PC-9 (cell line): ENCODE measurements around the gene FLNC. TPM values are rescaled to one million over a fixed set of nuclear protein-coding genes. Genes with fewer than 3 reads are reported as not detected.

Source experiments
- BruUV-seq: library from RNA; stranded (reverse); fragments of 400-500 nt; replicated peaks from 2 replicates; lab custom pipeline; 2021; lab: Mats Ljungman, UMichigan
- CTCF ChIA-PET: fragments of 300-600 bp; sonication (Branson Sonifier 250); formaldehyde crosslinking; loops from one replicate; lab custom pipeline; 2022; ENCODE audit warnings: antibody characterized with exemption; lab: Charles Lee
- POLR2A ChIA-PET: fragments of 300-600 bp; sonication (Branson Sonifier 250); formaldehyde crosslinking; loops from one replicate; lab custom pipeline; 2022; ENCODE audit warnings: antibody characterized with exemption; ENCODE audit not compliant: unreplicated experiment; lab: Charles Lee
- DNase-seq, 2 experiments: peaks; one replicate each; pipeline versions ENCODE4 v3.0.0 to v3.0.0-alpha.2; 2015 to 2022; ENCODE audit warnings: mixed read lengths in 1 of 2
- H2AFZ ChIP-seq: fragments of 200-600 bp; sonication (generic); 2 replicates; pipeline ENCODE4 v1.8.1; 2017; ENCODE audit warnings: antibody characterized with exemption
- H3F3A ChIP-seq: fragments of 200-600 bp; sonication (generic); 2 replicates; pipeline ENCODE4 v1.8.1; 2017; ENCODE audit warnings: antibody characterized with exemption, mild to moderate bottlenecking, low read depth; ENCODE audit not compliant: insufficient read depth
- H3K27ac ChIP-seq: fragments of 200-600 bp; sonication (generic); 2 replicates; pipeline ENCODE4 v1.6.1; 2016; ENCODE audit warnings: mixed run types
- H3K27me3 ChIP-seq: fragments of 200-600 bp; sonication (generic); 2 replicates; pipeline ENCODE4 v1.6.1; 2016; ENCODE audit warnings: low read depth, mixed run types; ENCODE audit not compliant: insufficient read depth
- H3K36me3 ChIP-seq: fragments of 200-600 bp; sonication (generic); 2 replicates; pipeline ENCODE4 v1.6.1; 2016; ENCODE audit warnings: low read depth, mixed run types
- H3K4me1 ChIP-seq: fragments of 200-600 bp; sonication (generic); replicated peaks from 2 replicates; pipeline ENCODE4 v1.6.1; 2016; ENCODE audit warnings: mixed run types; ENCODE audit not compliant: insufficient read depth
- H3K4me2 ChIP-seq: fragments of 200-600 bp; sonication (generic); 2 replicates; pipeline ENCODE4 v1.6.1; 2017; ENCODE audit warnings: mixed run types
- H3K4me3 ChIP-seq: fragments of 200-600 bp; sonication (generic); 2 replicates; pipeline ENCODE4 v1.6.1; 2016; ENCODE audit warnings: mixed run types
- H3K79me2 ChIP-seq: fragments of 200-600 bp; sonication (generic); 2 replicates; pipeline ENCODE4 v1.6.1; 2017; ENCODE audit warnings: low read depth, mixed run types
- H3K9me2 ChIP-seq: fragments of 200-600 bp; sonication (generic); 2 replicates; pipeline ENCODE4 v1.8.1; 2017; ENCODE audit warnings: mild to moderate bottlenecking; ENCODE audit not compliant: insufficient read depth
- H3K9me3 ChIP-seq: fragments of 200-600 bp; sonication (generic); 2 replicates; pipeline ENCODE4 v1.8.1; 2016; ENCODE audit warnings: low read depth; ENCODE audit not compliant: insufficient read depth
- H4K20me1 ChIP-seq: fragments of 200-600 bp; sonication (generic); 2 replicates; pipeline ENCODE4 v1.8.1; 2017; ENCODE audit not compliant: insufficient read depth
- CTCF ChIP-seq: fragments of 200-600 bp; sonication (generic); conservative IDR thresholded peaks from 2 replicates; pipeline ENCODE4 v1.6.1; 2017; ENCODE audit warnings: mixed run types, antibody characterized with exemption, mild to moderate bottlenecking, moderate library complexity
- EZH2 ChIP-seq: fragments of 200-600 bp; sonication (generic); IDR thresholded peaks from 2 replicates; pipeline ENCODE4 v1.8.0; 2017; ENCODE audit warnings: antibody characterized with exemption, low read depth
- intact Hi-C: fragments of 100-400 bp; cut with micrococcal nuclease; formaldehyde crosslinking; loops from one replicate; pipeline ENCODE4 v1.10.0; 2022; ENCODE audit not compliant: unreplicated experiment
- total RNA-seq: library from RNA; stranded (reverse); gene quantifications from 2 replicates; pipeline ENCODE4 v1.2.3, GENCODE V29; 2021

The FLNC gene
- total RNA-seq, 1 experiment from 2014 or later: 75.5 TPM

DNA sequence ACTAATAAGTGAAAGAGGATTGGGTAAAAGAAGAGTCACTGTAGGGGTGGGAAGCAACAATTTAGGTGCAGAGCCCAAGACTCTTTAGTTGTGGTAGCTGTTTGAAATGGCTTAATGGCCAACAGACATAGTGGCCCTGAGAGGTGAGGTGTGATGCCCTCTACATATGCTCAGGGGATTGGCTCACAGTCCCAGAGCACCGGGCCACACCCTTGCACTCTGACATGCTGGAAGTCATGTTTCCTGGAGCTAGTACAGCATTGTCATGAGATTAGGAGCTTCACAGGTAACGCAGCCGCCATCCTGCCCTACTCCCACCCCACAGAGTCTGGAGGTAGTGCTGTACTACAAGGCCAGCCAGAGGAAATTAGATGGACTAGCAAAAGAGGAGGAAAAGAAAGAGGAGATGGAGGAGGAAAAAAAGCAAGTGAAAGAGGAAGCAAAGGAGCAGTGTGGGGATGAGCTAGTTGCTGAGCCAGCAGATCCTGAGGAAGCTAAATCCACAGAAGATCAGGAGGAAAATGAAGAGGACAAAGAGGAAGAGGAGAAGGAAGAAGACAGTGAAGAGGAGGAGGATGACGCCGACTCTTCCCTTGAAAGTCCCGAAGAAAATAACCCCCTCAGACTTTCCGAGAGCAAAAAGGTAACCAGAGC is 14.8 kb upstream of the FLNC start:
- ChIA-PET POLR2A (no interaction called here), CTCF (interaction anchor here (0.7 kb wide), 1 partner anchor 8 kb away, joined by 4 read pairs; no protein-coding TSS in a partner anchor)
- BruUV-seq: no TSS peak

DNA sequence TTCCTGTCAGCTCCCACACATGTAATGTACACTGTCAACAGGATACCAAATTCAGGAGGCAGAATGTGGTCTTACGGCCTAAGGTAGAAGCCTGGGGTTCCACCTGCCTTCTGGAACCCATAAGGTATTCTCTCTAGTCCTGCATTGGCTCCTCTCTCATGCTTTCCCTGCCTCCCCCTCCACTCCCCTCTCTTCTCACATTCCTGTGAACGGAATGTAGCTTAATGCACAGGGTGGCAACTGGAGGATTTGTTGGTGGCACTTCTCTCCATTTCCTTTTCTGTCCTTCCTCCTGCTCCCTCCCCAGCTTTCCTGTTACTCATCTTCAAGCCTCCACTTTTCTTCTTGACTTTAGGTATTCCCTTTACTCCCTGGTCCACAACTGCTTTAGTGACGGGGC is 11.5 kb upstream of the FLNC start:
- intact Hi-C loops: no loop called here
- no peaks in the 10 kb centered on the region for H3K79me2 ChIP-seq
- H3K4me2 ChIP-seq: no peak overlapping the region
- H3K4me3 ChIP-seq: no peak overlapping the region
- H3K27ac ChIP-seq: no peak overlapping the region
- no peaks in the 10 kb centered on the region for H3F3A ChIP-seq
- no peaks in the 10 kb centered on the region for H3K4me1 ChIP-seq
- no peaks in the 10 kb centered on the region for H3K36me3 ChIP-seq
- no TSS peak for BruUV-seq
- no peaks in the 10 kb centered on the region for H3K9me2 ChIP-seq
- POLR2A ChIA-PET: no interaction called here
- no peak for DNase-seq
- no peaks in the 10 kb centered on the region for H4K20me1 ChIP-seq
- CTCF ChIA-PET: no interaction called here
- H3K27me3 ChIP-seq: peaks cover 36% of the 10 kb centered on the region
- H2AFZ ChIP-seq: no peak overlapping the region
- TF ChIP-seq CTCF (no peak), EZH2 (no peak)
- no peaks in the 10 kb centered on the region for H3K9me3 ChIP-seq

More for the DNA sequence above, 14.8 kb upstream of the FLNC start:
- Histone ChIP-seq H3K4me2 (no peak overlapping the region), H3K4me3 (no peak overlapping the region), H2AFZ (no peak overlapping the region), H3K4me1 (peaks cover 12% of the 10 kb centered on the region), H3K9me2 (no peaks in the 10 kb centered on the region), H3K79me2 (no peaks in the 10 kb centered on the region), H3K27ac (no peak overlapping the region), H3K9me3 (no peaks in the 10 kb centered on the region), H3K36me3 (no peaks in the 10 kb centered on the region), H4K20me1 (no peaks in the 10 kb centered on the region), H3F3A (peaks cover 10% of the 10 kb centered on the region; the same call in 1 of the 2 replicates), H3K27me3 (peaks cover 36% of the 10 kb centered on the region)
- intact Hi-C loops: no loop called here
- TF ChIP-seq CTCF (no peak), EZH2 (no peak)
- DNase-seq: no peak

DNA sequence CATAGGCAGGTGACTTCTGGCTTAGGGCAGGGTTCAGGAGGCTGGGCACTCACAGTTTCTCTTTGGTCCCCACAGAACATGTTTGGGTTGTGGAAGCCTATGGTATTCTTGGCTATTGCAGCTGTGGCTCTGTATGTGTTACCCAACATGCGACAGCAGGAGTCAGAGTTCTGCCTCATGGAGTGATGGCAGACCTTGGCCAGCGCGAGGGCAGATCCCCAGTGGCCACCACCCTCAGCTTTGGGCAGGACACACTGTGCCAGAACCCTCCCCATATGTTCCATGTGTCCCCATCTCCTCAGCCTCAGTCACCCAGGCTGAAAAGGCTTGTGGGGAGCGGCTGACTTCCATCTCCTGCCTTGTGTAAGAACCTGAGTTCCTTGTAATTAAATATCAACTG is 8.5 kb upstream of the FLNC start:
- no peak overlapping the region for H3K27ac ChIP-seq
- H2AFZ ChIP-seq: no peak overlapping the region
- H3K4me2 ChIP-seq: no peak overlapping the region
- H3K9me2 ChIP-seq: no peaks in the 10 kb centered on the region
- H3K9me3 ChIP-seq: no peaks in the 10 kb centered on the region
- H3K4me3 ChIP-seq: no peak overlapping the region
- peaks cover 3% of the 10 kb centered on the region for H3K4me1 ChIP-seq
- intact Hi-C loops: no loop called here
- peaks cover 2% of the 10 kb centered on the region; the same call in 1 of the 2 replicates for H3F3A ChIP-seq
- TF ChIP-seq EZH2: no peak
- no peak for TF ChIP-seq CTCF
- no peaks in the 10 kb centered on the region for H3K36me3 ChIP-seq
- no peaks in the 10 kb centered on the region for H3K79me2 ChIP-seq
- POLR2A ChIA-PET: no interaction called here
- H4K20me1 ChIP-seq: no peaks in the 10 kb centered on the region
- CTCF ChIA-PET: interaction anchor here (0.6 kb wide), 1 partner anchor 216 kb away, joined by 15 read pairs; no protein-coding TSS in a partner anchor
- no peak for DNase-seq
- no TSS peak for BruUV-seq
- peaks cover 31% of the 10 kb centered on the region for H3K27me3 ChIP-seq
